Esophagus muscularis mucosa (tissue), 4 donors: Measurements from ENCODE around the gene CLEC16A. TPM values are rescaled to one million over a fixed set of nuclear protein-coding genes. Genes with fewer than 3 reads are reported as not detected.

ENCODE experiments used
- DNase-seq: peaks from one replicate; pipeline ENCODE4 v3.0.0-alpha.2; 2017; ENCODE audit errors: extremely low spot score
- H3K27ac ChIP-seq, 4 donors: fragments of 200-600 bp; sonication (generic); replicated peaks in 1 of 4; 1 replicate in 3 of 4; 2 replicates in 1 of 4; pipeline ENCODE4 v1.5.1; 2016 to 2019; ENCODE audit warnings: mild to moderate bottlenecking in 1 of 4
- H3K27me3 ChIP-seq, 4 donors: fragments of 200-600 bp; sonication (generic); one replicate each; pipeline versions ENCODE4 v1.5.1 to v1.6.0; 2016 to 2019
- H3K36me3 ChIP-seq, 4 donors: fragments of 200-600 bp; sonication (generic); one replicate each; pipeline ENCODE4 v1.5.1; 2016 to 2019
- H3K4me1 ChIP-seq, 4 donors: fragments of 200-600 bp; sonication (generic); one replicate each; pipeline ENCODE4 v1.5.1; 2016 to 2019
- H3K4me3 ChIP-seq, 4 donors: fragments of 200-600 bp; sonication (generic); 1 replicate in 2 of 4; 2 replicates in 2 of 4; pipeline ENCODE4 v1.5.1; 2016 to 2019; ENCODE audit warnings: mild to moderate bottlenecking in 4 of 4, moderate library complexity in 1 of 4
- H3K9me3 ChIP-seq, 4 donors: fragments of 200-600 bp; sonication (generic); 1 replicate in 3 of 4; 2 replicates in 1 of 4; pipeline ENCODE4 v1.5.1; 2016 to 2019
- CTCF ChIP-seq, 3 experiments: fragments of 200-600 bp in 2 of 3; fragments of 450-650 bp in 1 of 3; sonication (generic) in 2 of 3; IDR thresholded peaks; one replicate each; pipeline ENCODE4 v1.5.1; 2017 to 2019; ENCODE audit warnings: antibody characterized with exemption in 3 of 3, mild to moderate bottlenecking in 2 of 3, moderate library complexity in 1 of 3
- EP300 ChIP-seq: sonication (generic); formaldehyde crosslinking; IDR thresholded peaks from one replicate; pipeline ENCODE4 v1.6.1; 2017; ENCODE audit warnings: antibody characterized with exemption
- POLR2A ChIP-seq: fragments of 450-650 bp; IDR thresholded peaks from one replicate; pipeline ENCODE4 v1.6.1; 2017; ENCODE audit warnings: antibody characterized with exemption, moderate library complexity, mild to moderate bottlenecking, low read depth
- POLR2AphosphoS5 ChIP-seq, 2 donors: sonication (generic); formaldehyde crosslinking; IDR thresholded peaks; one replicate each; pipeline ENCODE4 v1.6.1; 2017; ENCODE audit warnings: antibody characterized with exemption in 2 of 2
- WGBS: methylation state at CpG from one replicate; pipeline ENCODE4 v1.1.5; 2018; 5-methylcytosine and 5-hydroxymethylcytosine counted together
- intact Hi-C: fragments of 100-400 bp; cut with DNase I; formaldehyde crosslinking; loops from one replicate; pipeline ENCODE4 v1.15.1; 2023
- total RNA-seq, 4 donors: library from RNA; depleted of rRNA; stranded (reverse); fragments of >200 nt; gene quantifications; one replicate each; pipeline versions ENCODE4 v1.1.0 to v1.2.1, GENCODE V29; 2016

CLEC16A gene
- total RNA-seq, 4 donors from 2014 or later = 22.3 to 34.7 (median 29.2) TPM

DNA sequence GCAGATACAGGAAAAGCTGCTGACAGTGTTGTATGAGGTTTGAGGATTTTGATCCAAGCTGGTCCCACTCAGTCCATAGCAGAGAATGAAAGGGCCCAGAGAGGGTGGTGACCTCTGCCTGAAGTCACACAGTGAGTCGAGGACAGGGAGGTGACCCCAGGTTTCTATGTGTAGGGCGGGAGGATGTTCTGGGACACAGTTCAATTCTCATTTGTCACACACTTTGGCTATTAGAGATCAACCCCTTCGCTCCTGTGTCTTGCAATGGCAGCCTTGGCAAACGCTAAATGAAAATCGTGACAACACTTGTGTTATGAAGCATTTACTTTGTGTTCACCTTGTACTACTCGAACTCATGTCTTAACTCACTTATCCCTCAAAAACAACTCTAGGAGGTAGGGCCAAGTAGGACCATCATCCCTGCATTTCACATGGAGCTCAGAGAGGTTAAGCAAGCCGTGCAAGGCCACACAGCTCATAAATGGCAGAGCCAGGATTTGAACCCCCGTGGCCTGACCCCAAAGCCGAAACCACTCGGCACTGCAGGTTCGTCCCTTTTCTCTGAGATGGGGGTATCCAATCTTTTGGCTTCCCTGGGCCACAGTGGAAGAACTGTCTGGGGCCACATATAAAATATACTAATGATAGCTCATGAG, 12.3 kb upstream of the CLEC16A start:
- intact Hi-C loops = no loop called here
- TF ChIP-seq EP300 (no peak), CTCF (IDR thresholded peaks at IDR 0.05) (no peak), POLR2A (no peak), POLR2AphosphoS5 (IDR thresholded peaks at IDR 0.05) (no peak)

GRCh38 chr16:10932959-10933710, 11.2 kb upstream of the CLEC16A start:
- Histone ChIP-seq H3K36me3 (peaks cover 0 to 57% (median 38%) of the 10 kb centered on the region in 4 donors), H3K9me3 (no peaks in the 10 kb centered on the region), H3K27ac (no peak overlapping the region), H3K4me1 (peaks cover 62 to 78% (median 70%) of the 10 kb centered on the region in 4 donors), H3K4me3 (no peak overlapping the region), H3K27me3 (no peaks in the 10 kb centered on the region)
- DNase-seq = no peak
- TF ChIP-seq POLR2A (no peak), POLR2AphosphoS5 (IDR thresholded peaks at IDR 0.05) (no peak), CTCF (IDR thresholded peaks at IDR 0.05) (no peak), EP300 (no peak)
- WGBS = 79% methylated on average over 11 of the region's 11 CpGs
- intact Hi-C loops = no loop called here

More for the DNA sequence above, 12.3 kb upstream of the CLEC16A start:
- Histone ChIP-seq H3K9me3 (no peaks in the 10 kb centered on the region), H3K4me1 (peaks cover 52 to 68% (median 60%) of the 10 kb centered on the region in 4 donors), H3K36me3 (peaks cover 7 to 68% (median 48%) of the 10 kb centered on the region in 4 donors), H3K27ac (no peak overlapping the region), H3K27me3 (no peaks in the 10 kb centered on the region), H3K4me3 (no peak overlapping the region)
- WGBS = 94% methylated on average over 11 of the region's 11 CpGs
- no peak for DNase-seq

- no peak overlapping the region for H3K27ac ChIP-seq
- peaks cover 0 to 50% (median 31%) of the 10 kb centered on the region in 4 donors for H3K36me3 ChIP-seq
- H3K27me3 ChIP-seq = no peaks in the 10 kb centered on the region
- WGBS = 90% methylated on average over 8 of the region's 8 CpGs
- TF ChIP-seq POLR2AphosphoS5 (IDR thresholded peaks at IDR 0.05) (no peak), CTCF (IDR thresholded peaks at IDR 0.05) (no peak), EP300 (no peak), POLR2A (no peak)
- H3K4me3 ChIP-seq = no peak overlapping the region
- intact Hi-C loops = no loop called here
- no peak for DNase-seq
- H3K9me3 ChIP-seq = no peaks in the 10 kb centered on the region
- H3K4me1 ChIP-seq = peaks cover 69 to 86% (median 77%) of the 10 kb centered on the region in 4 donors
Measured at GRCh38 chr16:10933865-10934264, 10.5 kb upstream of the CLEC16A start.

- no peak for TF ChIP-seq EP300
- no peak for TF ChIP-seq CTCF (IDR thresholded peaks at IDR 0.05)
- TF ChIP-seq POLR2A = no peak
- no peak for TF ChIP-seq POLR2AphosphoS5 (IDR thresholded peaks at IDR 0.05)
- intact Hi-C loops = no loop called here
- Histone ChIP-seq H3K27ac (peak overlapping the region in 1 of 4 donors; percentile 11), H3K9me3 (no peaks in the 10 kb centered on the region), H3K4me1 (peaks cover 74 to 88% (median 81%) of the 10 kb centered on the region in 4 donors), H3K27me3 (no peaks in the 10 kb centered on the region), H3K36me3 (peaks cover 0 to 43% (median 24%) of the 10 kb centered on the region in 4 donors), H3K4me3 (no peak overlapping the region)
- 96% methylated on average over 9 of the region's 13 CpGs for WGBS
- no peak for DNase-seq
Measured at GRCh38 chr16:10934325-10935107, 9.8 kb upstream of the CLEC16A start.
